H1 (cell line): ENCODE measurements around the gene ACTR5. TPM values are rescaled to one million over a fixed set of nuclear protein-coding genes. Genes with fewer than 3 reads are reported as not detected.

Source experiments
- NRF1 ChIP-seq: IDR thresholded peaks from 2 replicates; pipeline ENCODE4 v1.6.1; 2011; ENCODE audit warnings: mild to moderate bottlenecking, low read depth, low read length, improper control_type of control experiment
- RNF2 ChIP-seq: fragments of 200-900, 300-1000 bp; sonication (generic); IDR thresholded peaks from 2 replicates; pipeline ENCODE4 v1.7.1; 2016; ENCODE audit warnings: borderline replicate concordance, low read depth, mild to moderate bottlenecking, antibody characterized with exemption, low read length; ENCODE audit not compliant: poor library complexity, severe bottlenecking; ENCODE audit errors: missing control alignments
- TEAD4 ChIP-seq: IDR thresholded peaks from 2 replicates; pipeline ENCODE4 v1.6.1; 2012; ENCODE audit warnings: low read depth, low read length, inconsistent platforms, mixed read lengths
- polyA plus RNA-seq, 7 experiments: library from polyadenylated mRNA; depleted of rRNA in 3 of 7; stranded (reverse) in 5 of 7; unstranded in 2 of 7; fragments of >200 nt in 5 of 7; fragments of 200-250 nt in 2 of 7; gene quantifications; 1 replicate in 5 of 7; 2 replicates in 1 of 7; 4 replicates in 1 of 7; pipeline versions ENCODE4 v1.2.1 to v1.2.3, GENCODE V29; 2011 to 2013; ENCODE audit warnings: missing spikeins in 2 of 7, mixed read lengths in 2 of 7
- total RNA-seq: library from RNA; stranded (reverse); fragmentation: NEBNext Ultra II Directional; extraction: Animal tissue kit (Norgen Biotek cat#: 25700); gene quantifications from 2 replicates; pipeline ENCODE4 v1.2.1, GENCODE V29; 2021

ACTR5 gene
- total and polyA plus RNA-seq, 2 of the 8 experiments (the other 6 are each of a cell fraction or from before 2014, with no cell fraction given), result 10.4 to 14.4 TPM

DNA sequence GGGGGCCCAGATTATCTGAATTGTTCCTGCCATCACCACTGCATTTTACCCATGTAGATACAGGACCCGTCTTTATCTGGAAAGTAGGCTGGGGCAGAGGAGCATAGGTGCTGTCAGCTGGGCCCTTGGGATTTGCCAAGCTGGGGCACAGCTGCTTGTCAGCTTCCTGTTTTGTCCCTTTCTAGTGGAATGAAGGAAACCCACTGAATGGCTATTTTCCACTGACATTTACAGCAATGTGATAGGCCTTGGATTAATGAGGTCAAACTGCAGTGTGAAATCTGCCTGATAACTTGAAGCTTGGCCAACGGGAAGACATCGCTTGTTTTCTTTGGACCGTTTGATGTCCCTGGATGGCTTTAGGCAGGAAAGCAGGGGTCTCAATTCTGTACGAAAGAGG is 63.9 kb downstream of the ACTR5 start (continued):
- TF ChIP-seq TEAD4 (no peak), NRF1 (no peak), RNF2 (no peak)
